HG02938 (cell line): ENCODE data around the gene AFF2.
A peak's percentile ranks its signal among the peaks of the same experiment; 100 is the strongest.
"Not testable (repeated sequence)": the region's sequence is repeated elsewhere in the genome, so short reads cannot be mapped to it uniquely, and the experiment has no call there.

Experiments used
- ATAC-seq: cut with Tn5 transposase; IDR thresholded peaks from one replicate; pipeline ENCODE4 v1.9.1; 2021; ENCODE audit warnings: mild to moderate bottlenecking, moderate library complexity; ENCODE audit not compliant: unreplicated experiment

Gene AFF2

DNA sequence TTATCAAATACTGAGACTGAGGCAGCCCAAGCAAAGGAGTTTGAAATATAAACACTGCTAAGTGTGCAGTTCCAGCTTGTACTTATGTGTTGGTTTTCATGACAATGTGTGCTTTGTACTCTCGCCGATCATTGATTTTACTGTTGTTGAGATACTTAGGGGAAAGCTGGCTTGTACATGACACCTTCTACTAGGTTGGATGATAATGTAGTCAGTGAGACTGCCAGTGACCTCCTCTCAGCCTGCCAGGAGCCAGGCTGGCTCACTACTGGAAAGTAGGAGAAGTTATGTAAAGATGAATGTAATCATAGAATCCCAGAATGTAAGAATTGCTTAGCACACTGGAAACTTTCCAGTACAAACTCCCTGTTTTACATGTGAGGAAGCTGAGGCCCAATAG lies 132.0 kb downstream of the AFF2 start:
- no peak for ATAC-seq

DNA sequence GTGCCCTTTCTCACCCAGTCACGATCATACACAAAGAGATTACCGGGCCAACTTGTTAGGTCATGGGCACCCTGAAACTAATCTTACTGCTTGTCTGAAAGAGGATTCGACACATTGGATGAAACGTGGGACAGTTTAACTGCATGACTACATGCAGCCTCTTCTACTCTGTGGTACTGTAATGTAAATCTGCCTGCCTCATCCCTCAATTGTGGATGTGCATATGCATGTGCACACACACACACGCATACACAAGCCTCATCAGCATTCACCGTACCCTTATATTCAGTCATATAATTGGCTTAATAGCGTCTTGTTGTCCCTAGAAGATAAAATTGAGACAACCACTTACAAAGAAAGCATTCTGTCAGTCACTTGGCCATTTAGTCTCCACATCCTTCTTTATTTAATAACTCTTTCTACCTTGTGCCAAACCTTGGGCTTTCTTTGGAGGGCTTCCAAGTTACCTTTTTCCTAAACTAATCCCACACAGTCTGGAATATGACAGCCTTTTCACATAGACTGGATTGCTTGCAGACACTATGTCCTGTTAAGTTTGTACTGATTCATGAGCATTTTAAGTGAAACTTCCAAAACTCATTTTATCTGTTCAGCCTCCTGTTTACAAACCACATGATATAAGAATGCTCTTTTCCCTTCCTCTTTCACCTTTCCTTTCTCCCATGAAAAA lies 132.9 kb downstream of the AFF2 start:
- ATAC-seq = no peak

DNA sequence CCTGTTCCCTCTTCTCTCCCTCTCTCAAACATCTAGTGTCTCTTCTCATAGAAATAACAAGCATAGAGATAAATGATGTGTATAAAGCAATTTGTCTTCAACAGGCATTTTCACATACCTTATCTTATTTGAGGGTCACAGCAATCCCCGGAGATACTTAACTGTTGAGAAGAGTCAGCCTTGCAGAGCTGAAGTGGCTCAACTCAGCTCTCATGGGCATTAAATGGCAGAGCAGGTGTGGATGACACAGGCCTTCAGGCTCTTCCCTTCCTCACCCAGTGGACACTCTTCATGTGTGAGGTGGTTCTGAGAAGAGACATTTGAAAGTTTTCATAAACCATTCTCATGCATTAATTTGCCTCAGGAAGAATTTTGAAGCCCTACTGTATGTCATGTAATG lies 134.2 kb downstream of the AFF2 start:
- no peak for ATAC-seq

GRCh38 chrX:148643460-148643859 lies 143.0 kb downstream of the AFF2 start:
- no peak for ATAC-seq

DNA sequence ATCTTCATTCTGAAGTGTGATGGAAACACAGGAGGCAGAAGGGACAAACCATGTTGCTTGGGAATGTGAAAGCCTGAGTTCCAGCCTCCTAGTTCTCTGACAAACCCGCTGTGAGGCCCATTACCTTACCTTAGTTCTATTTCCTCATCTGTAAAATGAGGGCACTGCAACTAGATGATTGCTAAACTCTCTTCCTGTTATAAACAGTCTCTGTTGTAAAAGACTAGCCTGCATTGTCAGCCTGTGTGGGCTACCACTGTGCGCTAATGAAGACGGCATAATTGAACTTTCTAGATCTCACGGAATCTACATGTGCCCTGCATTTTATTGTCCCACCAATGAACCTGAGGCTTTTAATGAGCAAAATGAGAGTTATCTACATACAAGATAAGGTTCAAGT lies 147.2 kb downstream of the AFF2 start:
- no peak for ATAC-seq

DNA sequence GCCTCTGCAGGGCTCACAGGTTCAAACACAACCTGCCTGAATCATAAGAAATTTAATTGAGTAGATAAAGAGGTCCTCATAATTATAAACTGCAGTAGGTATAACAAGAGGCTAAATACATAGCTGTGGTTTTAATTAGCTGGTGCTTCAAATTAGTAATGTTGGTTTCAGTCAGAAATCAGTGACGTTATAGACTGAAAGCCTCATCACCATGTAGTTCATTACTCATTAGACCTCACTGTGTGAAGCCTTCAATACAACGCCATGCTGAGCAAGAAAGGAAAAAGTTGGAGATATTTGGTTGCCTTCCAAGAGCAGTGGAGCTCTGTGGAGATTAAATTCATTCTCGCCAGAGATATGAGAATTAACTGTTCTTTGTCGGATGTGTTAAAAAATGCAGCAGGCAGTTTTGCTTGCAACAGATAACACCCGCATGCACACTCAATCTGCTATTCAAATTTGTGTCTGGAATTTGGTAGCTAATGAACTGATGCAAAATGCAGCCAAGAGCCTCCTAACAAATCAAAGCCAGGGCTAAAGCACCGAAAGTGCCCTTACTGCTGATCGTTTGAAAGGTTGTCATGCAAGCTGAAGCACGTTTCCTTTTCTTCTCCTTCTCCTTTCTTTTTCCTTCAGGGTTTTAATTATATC lies 148.9 kb downstream of the AFF2 start:
- no peak for ATAC-seq

DNA sequence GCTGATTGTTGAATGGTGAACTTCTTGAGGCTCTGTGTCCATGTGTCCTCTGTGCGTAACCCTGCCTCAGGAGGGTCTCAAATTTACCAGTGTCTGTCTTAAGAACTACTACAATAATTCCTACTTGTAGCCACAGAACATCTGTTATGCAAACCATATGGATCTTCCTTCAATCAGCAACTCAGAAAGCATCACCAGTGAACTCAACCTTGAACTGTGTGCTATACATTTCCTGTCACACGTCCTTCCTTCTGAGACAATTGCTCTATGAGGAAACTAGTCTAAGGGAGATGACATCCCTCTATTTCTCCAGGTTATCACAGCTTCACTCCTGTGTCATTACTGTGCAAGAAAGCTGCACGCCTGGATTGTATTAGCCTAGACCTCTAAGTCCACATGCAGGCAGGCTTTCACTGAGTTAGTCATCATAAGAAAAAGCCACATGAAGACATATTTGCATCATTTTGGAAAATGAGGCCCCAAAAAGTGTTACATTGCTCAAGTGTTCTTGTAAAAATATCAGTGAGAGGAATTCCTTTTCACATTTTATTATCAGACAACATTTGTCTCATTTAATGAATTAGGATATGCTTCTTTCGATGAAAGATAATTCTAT lies 157.8 kb downstream of the AFF2 start:
- ATAC-seq = no peak

GRCh38 chrX:148659481-148659880 lies 159.1 kb downstream of the AFF2 start:
- ATAC-seq = no peak

DNA sequence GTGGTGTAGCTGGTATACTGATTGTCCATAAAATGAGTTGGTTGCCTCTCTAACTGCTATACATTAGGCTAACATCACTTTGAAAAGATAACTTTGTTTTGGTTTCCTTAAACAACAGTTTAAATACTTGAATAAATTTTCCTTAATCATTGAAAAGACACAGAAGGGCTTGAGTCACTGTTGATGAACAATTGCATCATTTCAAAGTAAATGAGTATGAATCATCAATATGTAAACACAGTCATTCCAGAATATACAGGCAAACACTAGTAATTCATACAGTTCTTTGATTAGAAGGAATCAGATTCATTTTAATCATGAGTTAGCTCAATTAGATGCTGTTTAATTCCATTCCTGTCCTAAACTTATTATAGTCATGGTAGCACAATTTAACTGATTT lies 160.6 kb downstream of the AFF2 start:
- ATAC-seq = no peak

- ATAC-seq = no peak
Measured at GRCh38 chrX:148662014-148662413, 161.6 kb downstream of the AFF2 start.

DNA sequence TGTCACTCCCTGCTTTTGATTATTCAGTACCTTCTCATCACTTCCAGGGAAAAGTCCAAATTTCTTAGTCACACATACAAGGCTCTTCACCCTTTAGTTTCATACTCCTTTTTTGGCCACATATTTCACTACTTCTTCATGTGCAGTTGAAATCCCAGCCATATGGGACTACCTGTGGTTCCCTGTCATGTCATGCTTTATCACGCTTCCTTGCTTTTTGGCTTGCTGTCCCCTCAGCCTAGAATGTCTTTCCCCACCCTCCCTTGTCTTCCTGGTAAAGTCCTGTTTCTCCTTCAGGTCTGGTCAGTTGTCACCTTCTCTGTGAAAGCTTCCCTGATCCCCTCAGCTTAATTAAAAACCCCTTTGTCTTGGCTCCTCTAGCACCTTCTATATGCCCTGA lies 163.8 kb downstream of the AFF2 start:
- no peak for ATAC-seq

DNA sequence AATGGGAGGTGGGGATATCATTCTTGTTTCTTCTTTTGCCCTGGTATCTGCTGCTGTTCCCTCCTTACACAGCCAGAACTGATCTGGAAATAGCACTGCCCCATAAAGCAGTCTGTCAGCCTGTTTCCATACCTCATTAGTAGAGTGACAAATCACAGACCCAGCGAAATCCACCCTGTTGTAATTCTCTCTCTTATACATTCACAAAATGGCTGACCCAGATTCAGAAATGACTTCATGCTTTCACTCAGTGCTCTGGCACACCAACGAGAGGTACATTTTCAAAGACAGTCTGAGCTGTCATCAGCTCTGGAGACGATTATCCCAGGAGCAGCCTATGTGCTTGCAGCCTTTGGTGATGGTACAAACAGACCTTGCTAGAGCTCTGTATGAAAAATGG lies 164.6 kb downstream of the AFF2 start:
- no peak for ATAC-seq

DNA sequence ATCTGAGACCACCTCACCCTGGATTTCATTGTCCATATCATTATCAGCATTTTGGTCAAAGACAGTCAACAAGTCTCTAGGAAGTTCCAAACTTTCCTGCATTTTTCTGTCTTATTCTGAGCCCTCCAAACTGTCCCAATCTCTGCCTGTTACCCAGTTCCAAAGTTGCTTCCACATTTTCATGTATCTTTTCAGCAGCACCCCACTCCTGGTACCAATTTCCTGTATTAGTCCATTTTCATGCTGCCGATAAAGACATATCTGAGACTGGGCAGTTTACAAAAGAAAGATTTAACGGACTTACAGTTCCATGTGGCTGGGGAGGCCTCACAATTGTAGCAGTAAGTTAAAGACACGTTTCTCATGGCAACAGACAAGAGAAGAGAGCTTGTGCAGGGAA lies 168.8 kb downstream of the AFF2 start:
- ATAC-seq = not testable (repeated sequence)

DNA sequence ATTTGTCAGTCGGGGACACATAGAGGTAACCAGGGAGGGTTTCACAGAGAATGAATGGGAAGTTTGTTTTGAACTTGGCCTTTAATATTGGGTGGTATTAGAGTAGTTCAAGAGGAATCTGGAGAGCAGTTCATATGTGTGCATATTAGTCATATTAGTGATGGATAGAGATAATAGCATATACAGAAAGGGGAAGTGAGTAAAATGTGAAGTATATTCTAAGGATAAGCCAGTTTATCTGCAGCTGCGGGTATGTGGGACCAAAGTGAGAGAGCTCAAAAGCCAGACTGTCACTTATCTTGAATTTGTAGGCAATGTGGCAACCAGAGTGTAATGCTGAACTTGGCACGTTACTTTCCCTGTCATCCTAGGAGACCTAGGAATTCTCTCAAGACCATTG lies 169.9 kb downstream of the AFF2 start:
- ATAC-seq = peak; percentile 52

GRCh38 chrX:148672517-148672916 lies 172.1 kb downstream of the AFF2 start:
- no peak for ATAC-seq

DNA sequence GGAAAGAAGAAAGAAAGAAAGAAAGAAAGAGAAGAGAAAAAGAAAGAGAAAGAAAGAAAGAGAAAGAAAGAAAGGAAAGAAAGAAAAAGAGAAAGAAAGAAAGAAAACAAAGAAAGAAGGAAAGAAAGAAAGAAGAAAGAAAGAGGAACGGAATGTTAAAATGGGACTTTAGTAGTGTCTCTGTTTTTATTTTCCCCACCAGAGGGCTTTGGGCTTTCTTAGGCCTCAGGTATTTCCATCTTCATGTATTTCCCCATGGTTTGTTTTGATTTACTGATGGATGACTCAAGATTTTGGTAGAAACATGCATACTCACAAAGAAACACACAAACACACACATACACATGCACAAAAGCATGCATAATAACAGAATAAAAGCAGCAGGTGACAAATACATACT lies 181.2 kb downstream of the AFF2 start:
- ATAC-seq = no peak

DNA sequence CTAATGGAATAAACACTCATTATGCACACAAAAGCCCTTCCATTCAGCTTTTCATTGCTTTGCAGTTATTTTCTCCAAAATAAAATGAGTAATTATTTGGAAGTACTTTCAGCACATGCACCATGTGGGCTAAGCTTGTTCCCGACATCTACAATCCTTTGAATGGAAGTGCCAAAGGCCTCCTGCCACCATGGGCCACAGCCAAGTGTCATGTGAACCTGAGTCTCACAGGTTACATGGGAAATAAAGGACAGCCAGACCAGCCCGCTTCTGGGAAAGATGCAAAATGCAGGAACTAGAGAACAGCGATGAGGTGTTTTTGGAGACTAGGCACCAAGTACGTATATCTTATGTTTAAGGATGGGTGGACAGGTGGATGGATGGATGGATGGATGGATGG lies 181.8 kb downstream of the AFF2 start:
- no peak for ATAC-seq

DNA sequence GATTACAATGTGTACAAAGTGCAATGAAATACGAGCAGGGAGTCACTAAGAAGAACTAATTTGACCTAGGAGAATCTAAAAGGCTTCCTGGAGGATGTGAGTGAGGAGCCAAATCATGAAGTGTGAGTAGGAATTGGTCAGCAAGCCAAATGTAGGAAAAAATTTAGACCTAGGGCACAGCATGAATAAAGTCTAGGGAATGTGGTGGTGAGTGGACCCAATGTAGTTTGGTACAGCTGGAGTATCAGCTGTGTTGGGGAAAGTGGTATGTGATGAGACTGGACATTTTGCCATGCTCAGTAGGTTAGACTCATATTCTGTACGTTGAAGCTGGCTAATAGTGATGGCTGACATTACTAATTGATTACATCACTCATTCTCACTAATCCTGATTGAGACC lies 191.0 kb downstream of the AFF2 start:
- no peak for ATAC-seq

DNA sequence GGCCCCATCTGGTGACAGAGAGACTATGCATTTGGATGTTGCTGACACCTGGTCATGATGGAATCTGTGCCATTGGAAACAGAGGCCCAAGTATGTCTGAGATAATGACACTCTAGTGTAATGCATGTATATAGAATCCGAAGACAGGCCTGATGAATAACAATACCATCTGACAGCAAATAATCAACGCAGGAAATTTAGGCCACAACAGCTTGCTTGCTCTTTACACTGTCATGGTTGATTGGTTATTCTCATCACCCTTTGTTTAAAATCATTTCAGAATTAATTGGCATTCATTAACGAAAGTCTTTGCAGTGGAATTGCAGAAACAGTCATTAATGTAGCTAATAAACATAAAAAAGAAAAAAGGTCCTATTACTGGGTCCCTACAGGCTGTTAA lies 194.8 kb downstream of the AFF2 start:
- ATAC-seq = no peak

DNA sequence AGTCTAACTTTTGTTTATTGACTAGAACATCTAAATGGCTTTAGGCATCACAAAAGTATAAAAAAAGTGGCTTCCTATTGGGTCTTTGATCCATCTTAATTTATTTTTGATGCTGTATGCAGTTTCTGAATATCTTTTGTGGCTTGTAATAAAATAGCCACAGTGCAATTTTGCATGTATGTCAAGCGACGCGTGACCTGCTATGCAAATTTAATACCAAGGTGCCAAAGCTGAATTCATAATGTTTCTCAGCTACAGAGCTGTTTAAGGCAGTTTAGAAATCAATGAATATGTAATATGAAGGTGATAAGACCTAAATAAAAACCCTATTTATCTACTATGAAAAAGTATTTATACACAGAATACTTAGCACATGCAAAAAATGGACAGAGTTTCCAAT lies 197.8 kb downstream of the AFF2 start:
- no peak for ATAC-seq

DNA sequence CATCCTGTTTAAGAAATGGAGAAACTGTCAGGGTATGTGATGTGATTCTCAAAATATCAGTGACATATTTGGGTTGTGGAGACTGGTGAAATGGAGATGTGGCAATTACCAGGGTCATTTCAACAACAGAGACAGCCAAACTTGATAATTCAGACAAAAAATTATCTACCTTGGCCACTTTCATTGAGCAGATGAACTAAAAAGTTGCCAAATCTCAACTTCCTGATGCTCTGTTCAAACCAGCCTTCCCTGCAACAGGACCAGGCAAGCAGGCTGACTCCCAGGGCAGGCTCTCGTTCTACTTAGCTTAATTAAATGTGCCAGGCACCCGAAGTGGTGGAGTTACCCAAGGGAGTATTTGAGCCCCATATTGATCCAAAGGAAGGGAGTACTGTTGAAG lies 199.6 kb downstream of the AFF2 start:
- ATAC-seq = no peak

DNA sequence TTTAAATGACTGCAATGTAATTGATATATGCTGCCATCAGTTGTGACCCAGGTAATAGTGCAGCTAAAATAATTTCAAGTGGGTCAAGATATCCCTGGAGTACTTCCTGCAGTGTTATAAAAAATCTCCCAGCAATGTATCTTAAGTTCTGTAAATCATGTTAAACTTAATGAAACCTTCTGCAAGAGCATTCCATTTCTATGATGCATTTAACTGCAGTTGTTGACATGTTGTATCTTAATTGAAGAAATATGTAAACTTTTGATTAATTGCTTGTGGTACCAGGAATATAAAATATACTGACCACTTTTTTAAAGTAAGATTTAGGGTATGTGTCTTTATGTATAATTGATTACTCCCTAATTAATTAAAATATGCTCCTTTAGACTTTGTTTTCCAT lies 213.6 kb downstream of the AFF2 start:
- no peak for ATAC-seq

GRCh38 chrX:148715361-148715760 lies 214.9 kb downstream of the AFF2 start:
- no peak for ATAC-seq
